NCI-H524 treated with DMSO at 0.1 percent for 48 hours (cell line): ENCODE results near the gene MEN1.

Source experiments
- DNase-seq: peaks from one replicate; lab custom pipeline; 2025; lab: John Stamatoyannopoulos, UW

MEN1 gene

DNA sequence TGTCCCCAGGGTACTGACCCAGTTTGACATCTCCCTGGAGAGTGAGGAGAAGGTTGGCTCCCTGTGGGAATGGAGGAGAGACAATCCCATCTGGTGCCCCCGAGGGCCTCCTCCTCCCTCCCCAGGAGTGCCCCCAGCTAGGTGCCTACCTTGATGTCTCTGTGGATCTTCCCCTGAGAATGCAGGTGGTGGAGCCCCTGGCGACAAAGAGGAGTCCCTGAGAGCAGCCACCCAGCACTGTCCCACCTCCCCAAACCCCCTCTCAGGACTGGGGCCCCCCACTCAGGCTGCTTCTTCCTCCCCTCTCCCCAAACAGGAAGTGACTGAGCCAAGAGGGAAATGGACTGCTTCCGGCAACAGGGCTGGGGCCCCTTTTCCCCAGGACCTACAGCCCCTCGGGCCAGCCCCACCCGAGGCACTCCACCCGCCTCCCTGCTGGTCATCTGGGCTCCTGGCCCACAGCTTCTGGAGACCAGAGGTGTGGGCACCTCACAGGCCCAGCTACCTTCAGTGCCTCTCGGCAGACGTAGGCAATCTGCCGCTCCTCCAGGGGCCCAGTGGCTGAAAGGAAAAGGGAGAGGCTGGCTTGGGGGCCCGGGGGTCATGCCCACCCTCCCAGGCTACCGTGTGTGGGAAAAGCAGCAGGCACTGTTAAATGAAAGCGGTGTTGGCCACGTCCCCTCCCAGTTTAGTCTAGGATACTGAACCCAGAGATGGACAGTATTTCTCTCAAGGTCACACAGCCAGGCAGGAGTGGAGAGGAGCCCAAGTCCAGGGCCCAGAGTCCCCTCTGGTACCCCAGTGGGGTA is 8.6 kb downstream of the MEN1 start:
- no peak for DNase-seq

DNA sequence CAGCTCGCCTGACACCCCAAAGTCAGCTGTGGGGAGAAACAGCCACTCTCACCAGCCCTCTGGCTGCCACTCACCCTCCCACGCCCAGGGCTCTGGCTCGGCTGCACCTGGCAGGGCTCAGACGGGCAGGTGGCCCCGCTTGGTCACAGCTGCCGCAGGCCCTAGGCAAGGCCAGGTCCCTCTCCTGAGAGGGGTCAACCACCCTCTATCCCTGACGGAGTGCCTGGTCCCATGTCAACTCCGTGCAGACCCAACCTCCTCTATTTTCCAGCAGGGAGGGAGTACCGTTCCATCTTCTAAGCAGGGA is 9.2 kb downstream of the MEN1 start:
- DNase-seq = no peak

DNA sequence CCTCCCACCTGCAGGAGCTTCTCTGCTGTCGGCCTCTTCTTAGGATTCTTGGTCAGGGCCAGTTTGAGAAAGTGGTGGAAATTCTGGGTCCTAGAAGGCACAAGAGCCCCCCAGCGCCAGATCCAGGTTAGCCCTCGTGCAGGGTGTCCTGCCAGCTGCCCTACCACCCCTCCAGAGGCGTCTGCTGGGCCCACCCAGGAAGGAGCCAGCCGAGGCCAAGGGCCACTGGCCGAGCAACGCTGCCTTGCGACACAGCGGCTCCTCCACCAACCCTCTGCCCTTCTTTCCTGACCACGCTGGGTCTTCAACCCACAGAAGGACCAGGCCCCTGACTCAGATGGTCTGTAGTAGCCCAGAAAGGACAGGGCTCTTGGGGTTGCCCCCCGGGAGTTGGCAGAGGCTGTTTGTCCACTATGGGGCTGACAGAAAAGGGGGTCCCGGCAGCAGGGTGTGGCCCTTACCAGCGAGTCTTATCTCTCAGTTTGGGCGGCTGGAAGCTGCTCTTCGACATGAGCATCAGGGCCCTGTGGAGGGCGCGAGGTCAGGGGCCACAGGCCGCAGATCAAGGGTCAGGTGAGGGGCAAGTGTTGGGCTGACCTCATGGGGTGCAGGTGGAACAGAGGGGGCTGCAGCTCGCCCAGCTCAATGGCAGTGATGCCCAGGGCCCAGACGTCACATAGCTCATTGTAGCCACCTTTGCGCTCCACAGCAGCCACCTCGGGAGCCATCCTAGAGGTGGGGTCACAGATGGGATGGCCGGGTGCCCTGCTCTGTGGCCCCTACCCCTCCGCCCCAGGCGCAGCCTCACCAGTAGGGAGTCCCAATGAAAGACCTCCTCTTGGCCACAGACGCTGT is 9.8 kb downstream of the MEN1 start:
- DNase-seq = no peak

DNA sequence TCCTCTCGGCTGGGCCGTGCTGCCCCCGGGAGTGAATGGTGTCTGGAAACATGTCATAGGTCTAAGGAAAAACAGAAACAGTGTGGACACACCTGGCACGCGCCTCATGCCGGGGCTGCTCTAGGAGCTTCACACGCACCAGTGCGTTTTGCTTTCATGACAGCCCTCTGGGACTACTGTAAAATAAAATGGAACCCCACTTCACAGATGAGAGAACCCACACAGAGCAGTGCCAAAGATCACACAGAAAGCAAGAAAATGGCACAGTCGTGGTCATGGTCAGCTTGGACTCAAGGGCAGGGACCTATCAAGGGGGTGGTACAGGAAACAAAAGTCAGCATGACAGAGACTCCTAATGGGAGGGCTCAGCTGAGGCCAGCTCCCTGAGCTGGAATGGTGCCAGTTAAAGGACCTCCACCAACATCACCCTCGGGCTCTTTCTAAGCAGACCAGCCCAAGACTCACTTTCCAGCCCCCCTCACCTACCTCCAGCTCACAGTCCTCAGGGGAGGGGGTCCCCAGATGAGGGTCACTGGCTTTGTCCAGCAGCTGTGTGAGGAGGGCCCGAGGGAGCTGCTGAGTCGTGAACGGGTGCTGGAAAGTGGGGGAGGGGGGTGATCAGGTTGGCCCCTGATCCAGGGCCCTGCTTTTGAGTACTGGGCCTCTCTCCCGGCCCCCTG is 10.6 kb downstream of the MEN1 start:
- no peak for DNase-seq

DNA sequence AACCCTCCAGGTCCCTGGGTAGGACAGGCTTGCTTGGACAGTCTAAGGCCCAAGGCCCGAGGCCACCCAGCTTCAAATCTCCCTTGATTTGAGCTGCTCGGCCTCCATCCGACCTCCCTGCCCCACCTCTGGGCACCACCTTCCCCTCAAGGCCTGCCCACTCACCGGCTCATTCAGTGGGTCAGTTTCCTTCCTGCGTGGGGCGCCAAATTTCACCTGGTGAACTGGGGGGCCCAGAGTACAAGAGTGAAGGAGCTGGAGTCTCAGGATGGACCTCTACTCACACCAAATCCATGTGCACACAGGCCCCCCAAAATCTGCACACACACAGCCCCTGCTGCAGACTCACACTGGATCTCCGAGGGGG is 11.1 kb downstream of the MEN1 start:
- DNase-seq = no peak

DNA sequence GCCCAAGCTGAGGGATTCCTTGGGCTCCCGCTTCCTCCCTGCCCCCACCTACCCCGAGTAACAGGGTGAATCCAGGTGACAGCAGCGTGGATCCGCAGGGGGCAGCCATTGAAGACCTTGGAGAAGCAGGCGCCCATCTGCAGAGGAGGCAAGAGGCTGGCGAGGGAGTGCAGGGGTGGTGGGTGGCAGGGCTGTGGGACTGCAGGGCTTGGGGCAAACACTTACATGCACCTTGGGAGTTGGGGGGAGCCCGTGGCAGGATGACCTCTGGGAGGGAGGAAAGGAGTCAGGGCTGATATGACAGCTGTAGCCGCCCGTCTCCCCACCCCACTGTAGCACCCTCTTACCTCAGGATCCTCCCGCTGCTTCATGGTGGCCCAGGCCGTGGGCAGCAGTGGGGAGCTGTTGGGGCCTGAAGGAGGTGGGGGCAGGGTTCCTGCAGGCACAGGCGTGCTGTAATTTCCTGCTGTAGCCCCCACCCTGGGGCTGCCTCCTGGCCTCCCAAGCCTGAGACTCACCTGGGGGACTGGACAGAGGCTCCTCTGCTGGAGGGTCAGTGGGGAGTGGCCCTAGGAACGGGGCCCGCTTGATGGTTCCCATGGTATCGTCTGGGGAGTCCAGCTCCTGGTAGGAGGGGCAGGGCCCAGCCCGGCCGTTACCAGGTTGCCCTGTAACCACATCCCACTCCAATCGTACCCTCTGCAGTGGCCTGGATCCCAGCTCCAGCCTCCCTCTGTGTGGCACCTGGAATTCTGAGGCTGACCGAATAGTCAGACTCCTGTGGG is 13.4 kb downstream of the MEN1 start:
- DNase-seq = no peak

DNA sequence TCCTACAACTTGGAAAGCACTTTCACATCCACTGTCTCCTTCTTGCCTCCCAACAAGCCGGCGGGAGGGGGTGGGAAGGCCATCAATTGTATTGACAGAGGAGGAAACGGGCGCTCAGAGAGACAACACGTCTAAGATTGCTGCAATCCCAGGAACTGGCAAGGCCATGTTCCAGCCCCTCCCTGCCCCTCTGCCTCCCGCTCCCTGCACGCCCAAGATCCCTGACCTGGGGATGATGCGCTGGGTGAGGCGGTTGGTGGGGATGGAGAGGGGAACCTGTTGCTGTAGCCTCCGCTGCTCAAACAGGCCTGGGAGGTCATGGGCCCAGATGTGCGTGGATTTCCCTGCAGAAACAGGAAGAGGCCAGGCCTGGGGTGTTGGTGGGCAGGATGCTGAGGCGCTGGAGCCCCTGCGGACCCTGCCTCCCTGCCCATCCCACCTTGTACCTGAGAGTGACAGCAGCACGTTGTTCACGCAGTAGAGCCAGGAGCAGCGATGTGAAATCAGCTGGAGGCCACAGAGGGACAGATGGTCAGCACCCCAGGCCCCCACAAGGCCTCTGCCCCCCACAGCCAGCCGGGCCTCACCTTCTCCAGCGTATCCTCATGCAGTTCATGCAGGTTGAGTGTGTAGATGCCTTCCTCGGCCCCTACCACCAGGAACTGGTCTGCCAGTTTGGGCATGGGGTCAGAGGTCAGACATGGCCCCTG is 14.1 kb downstream of the MEN1 start:
- no peak for DNase-seq

DNA sequence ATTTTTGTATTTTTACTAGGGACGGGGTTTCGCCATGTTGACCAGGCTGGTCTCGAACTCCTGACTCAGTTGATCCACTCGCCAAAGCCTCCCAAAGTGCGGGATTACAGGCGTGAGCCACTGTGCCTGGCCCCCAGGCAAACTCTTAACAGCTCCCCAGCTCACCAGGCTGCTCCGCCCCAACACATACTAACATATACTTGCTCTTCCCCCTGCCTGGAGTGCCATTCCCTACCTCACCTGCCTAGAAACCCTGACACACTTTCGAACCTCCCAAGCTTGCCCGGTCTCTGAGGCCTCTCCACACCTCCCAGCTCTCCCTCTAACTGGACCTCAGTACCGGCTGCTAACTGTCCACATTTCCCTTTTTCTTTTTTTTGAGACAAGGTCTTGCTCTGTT is 15.8 kb downstream of the MEN1 start:
- no peak for DNase-seq

DNA sequence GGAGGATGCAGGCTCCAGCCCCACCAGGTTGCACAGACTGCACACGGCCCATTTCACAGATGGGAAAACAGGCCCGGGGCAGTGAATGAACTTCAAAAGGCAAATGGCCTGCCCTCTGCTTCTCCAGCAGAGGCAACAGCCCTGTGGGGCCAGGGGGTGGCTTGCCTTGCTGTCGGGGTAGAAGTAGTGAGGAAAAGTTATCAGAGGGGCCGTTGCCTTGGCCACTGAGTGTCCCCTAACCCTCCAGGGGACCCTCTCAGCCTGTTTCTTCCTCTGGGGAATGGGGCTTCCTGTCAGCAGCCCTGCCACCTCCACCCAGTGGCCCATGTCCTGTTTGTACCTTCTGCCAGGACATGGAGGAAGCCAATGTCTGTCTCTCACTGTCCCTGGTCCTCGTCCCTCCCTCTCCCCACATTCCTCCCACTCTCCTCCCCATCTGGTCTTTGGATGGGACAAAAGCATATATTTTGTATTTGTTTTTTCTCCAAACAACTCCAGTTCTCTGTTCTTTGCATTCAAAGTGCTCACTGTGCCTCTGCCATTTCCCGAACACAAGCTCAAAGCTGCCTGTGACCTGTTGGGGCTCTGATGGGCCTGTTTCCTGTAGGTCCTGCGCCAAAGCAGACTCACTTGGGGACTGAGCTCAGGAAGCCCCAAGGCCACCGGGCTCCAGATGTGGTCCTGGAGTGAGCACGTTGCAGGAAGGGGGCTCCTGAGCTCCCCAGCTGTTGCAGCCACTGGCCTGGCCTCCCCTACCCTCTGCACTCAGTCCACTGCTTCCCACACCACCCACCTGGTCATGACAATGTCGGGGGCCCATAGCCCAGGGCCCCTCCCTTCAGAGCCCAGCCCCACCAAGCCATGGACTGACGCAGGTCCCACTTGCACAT is 16.8 kb downstream of the MEN1 start:
- DNase-seq = no peak

DNA sequence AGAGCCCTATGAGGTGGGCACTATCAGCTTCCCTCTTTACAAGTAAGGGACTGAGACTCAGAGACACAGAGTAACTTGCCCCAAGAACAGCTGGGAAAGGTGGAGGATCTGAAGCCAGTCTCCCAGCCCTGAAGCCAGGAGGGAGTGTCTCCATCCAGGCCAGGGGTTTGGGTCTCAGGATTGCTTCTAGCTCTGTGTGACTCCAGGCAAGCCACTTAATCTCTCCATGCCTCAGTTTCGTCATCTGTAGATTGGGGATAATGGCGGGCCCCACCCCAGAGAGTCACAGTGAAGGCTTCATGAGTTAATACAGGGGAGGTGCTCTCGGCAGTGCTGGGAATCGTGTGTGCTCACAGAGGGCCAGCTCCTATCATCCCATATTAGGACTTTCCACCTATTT is 17.9 kb downstream of the MEN1 start:
- DNase-seq = no peak

DNA sequence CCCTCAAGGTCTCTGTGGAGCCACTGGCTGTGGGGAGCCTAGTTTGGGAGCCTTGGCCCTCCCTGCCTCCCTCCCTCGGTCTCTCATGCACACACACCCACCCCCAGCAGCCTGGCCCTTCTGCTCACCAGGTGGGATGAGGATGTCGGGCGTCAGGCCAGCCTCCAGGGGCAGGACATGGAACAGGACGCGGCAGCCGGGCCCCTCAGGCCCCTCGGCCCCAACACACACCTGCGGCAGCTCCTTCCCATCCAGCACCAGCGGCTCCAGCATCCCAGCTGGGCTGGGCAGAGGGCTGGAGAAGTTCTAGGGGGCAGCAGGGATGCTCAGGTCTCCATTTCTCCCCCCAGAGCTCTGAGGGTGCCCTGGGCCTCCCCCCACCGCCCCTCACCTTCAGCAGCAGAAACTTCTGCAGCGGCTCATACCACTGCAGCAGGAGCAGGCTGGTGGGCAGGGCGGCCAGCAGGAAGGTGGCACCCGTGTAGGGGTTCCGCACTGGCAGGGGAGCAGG is 18.5 kb downstream of the MEN1 start:
- no peak for DNase-seq

DNA sequence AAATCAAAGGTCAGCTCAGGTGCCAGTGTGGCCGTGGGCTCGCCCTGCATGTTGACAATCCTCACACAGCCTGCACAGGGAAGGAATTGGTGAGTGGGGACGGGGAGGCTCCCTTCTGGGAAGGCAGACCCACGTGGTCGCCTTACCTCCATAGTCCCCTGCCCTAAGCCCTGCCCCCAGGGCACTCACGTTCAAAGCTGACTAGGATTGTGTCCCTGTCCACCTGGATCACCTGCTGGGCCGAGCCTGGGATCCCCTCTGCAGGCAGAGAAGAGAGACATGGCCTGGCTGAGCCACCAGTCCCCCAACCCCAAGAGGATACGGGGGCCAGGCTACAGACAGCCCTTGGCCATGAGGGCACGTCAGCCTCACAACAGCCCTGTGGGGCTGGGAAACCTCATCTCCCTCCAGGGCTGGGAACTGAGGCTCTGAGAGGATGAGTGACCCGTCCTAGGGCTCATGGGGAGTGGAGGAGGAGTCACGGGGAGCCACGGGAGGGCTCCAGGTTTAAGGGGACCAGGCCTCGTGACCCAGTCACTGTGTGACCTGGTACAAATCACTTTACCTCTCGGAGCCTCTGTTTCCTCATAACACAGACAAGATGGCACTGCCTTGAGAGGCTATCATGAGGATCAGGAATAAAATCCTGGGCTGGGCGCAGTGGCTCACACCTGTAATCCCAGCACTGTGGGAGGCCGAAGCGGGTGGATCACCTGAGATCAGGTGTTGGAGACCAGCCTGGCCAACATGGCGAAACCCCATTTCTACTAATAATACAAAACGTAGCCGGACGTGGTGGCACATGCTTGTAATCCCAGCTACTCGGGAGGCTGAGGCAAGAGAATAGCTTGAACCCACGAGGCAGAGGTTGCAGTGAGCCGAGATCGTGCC is 19.9 kb downstream of the MEN1 start:
- no peak for DNase-seq

DNA sequence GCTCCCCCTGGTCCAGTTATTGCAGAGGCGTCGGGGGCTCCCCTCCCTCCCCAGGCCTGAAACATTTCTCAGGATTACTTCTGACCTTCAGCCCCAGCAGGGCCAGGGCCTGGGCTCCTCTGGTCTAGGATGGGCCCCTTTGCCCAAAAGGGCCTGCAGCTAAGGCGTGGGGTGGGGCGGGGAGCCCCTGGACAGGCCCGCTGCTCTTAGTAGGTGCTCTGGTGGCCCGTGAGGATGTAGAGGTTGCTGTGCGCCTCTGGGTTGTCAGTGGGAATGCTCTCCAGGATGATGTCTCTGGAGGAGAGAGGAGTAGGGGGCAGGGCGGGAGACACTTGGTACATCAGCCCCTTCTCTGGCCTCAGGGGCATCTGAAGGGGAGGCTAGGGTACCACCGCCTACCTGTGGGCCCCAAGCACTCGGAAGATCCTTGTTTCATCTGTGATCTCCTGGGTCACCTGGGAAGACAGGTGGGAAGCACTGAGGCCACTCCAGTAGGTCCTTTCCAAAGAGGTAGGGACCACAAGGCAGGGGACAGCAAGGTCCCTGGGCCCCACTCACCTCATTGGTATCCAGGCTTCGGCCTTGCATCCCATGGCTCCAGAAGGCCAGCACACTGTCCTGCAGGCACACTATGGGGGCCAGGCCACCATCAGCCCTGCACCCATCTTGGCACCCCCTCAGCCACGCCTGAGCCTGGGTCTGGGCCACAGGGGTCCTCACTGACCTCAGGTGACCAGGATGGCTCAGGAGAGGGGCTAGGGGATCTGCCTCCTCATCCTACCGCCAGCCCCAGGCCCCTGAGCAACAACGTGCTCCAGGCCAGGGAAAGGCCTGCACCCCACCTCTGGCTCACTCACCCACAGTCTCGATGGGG is 20.8 kb downstream of the MEN1 start:
- DNase-seq = no peak

DNA sequence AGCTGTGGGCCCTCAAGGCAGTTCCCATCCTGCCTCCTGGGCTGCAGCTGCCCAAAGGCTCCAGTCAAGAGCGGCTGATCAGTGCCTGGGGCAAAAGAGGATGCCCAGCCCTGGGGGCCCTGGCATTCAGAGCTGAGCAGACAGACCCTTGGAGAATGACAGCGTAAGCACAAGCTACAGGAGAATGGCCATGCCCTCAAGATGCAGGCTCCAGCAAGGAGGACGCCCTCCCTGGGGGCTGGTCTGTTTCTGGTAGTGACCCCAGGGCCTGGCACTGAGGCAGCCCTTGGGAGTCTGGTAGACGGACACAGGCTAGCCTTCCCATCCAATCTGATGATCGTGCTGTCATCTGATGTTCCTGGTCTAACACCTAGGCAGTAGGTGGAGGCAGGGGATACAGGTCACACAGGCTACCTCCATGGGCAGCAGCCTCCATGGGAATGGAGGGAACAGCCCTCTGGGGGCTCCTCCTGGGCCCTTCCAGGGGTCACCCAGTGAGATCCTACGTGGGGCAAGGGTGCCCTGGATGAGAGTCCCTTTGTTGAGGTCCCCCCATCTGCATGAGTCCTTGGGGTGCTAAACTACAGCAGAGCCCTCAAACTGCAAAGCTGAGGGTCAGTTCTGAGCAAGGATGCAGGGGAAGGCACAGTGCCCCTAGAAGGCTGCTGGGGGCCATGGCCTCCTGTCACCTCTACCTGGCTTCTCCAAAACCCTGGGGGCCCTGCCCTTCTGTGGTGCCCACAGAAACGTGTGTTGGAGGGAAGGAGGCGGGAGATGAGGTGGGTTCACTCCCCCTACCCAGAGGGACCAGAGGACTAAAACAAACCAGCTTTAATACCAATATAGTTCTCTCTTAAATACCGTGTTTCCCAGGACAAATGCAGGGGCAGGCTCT is 21.8 kb downstream of the MEN1 start:
- DNase-seq = no peak

DNA sequence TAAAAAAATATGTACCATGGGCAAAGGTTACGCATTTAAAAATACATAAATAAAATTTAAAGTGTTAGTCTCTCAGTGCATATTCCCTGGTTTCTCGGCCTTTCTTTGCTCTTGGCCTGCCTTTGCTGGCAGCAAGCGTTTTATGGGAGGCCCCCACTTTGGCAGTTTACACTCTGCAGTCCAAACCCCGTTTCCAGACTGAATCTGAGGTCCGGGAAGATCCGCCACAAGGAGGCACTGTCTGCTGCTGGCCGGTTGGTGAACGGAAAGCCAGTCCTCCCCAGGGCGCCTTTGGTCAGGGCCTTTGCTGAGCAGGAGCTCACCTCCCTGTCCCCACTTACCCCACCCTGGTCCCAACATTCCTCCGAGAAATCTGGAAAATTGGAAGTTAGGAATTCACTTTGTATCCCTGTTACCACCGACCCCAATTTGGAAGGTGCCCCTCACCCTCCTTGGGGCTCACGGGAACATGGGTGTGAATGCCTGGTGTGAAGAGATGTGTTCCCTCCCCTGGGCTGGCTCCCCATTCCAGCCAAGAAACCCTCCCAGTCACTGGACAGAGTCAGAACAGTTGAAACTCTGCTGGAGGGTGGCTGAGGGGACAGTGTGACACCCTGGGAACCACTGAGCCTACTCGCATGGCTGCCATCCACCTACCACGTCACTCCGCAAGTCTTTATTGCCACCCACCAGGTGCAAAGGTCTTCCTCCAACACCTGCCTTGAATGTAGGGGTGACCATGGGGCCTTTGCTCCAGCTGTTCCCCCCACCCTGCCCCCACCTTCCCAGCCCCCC is 22.6 kb downstream of the MEN1 start:
- no peak for DNase-seq

DNA sequence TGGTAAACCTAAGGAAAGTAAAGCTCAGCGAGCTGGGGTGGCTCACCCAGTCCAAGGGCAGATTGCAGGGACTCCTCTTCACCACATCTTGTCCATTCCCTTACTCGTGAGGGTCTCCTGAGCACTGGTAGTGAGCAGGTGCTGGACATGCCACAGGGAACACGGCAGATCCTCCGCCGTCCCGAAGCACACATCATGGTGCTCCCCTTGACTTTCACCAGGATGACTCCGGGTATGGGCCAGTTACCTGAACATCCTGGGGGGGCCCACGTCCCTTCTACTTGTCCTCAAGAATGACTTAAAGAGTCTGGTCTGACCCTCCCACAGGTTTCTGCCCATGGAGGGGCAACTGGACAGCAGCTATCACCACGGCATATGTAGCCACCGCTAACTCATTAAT is 24.0 kb downstream of the MEN1 start:
- no peak for DNase-seq
